Neural cell (in vitro differentiated cells): ENCODE measurements around the gene DCUN1D3. TPM values are rescaled to one million over a fixed set of nuclear protein-coding genes. Genes with fewer than 3 reads are reported as not detected.

Experiments used
- H2AFZ ChIP-seq: fragments of 200-600, 300-800 bp; sonication (generic), shearing (Covaris generic); 2 replicates; pipeline ENCODE4 v1.6.0; 2014; ENCODE audit warnings: low read depth, mild to moderate bottlenecking, antibody characterized with exemption, low read length, moderate library complexity
- H3F3A ChIP-seq: fragments of 200-600 bp; shearing (Covaris generic); 2 replicates; pipeline ENCODE4 v1.6.1; 2016; ENCODE audit warnings: mild to moderate bottlenecking, moderate library complexity, mixed read lengths, antibody characterized with exemption, low read length; ENCODE audit not compliant: insufficient read depth, poor library complexity, severe bottlenecking
- H3K27ac ChIP-seq: fragments of 200-600, 300-800 bp; sonication (generic), shearing (Covaris generic); 2 replicates; pipeline ENCODE4 v1.5.1; 2014; ENCODE audit warnings: mild to moderate bottlenecking, low read length, moderate library complexity
- H3K27me3 ChIP-seq: fragments of 300-800, 200-600 bp; sonication (generic), shearing (Covaris generic); 2 replicates; pipeline ENCODE4 v1.6.0; 2014; ENCODE audit warnings: mild to moderate bottlenecking, low read depth, low read length, moderate library complexity; ENCODE audit not compliant: insufficient read depth
- H3K36me3 ChIP-seq: fragments of 300-800, 200-600 bp; sonication (generic), shearing (Covaris generic); 2 replicates; pipeline ENCODE4 v1.5.1; 2014; ENCODE audit warnings: mild to moderate bottlenecking, antibody characterized with exemption, low read length, moderate library complexity; ENCODE audit not compliant: insufficient read depth
- H3K4me2 ChIP-seq: fragments of 300-800, 200-600 bp; sonication (generic), shearing (Covaris generic); 2 replicates; pipeline ENCODE4 v1.6.0; 2014; ENCODE audit warnings: mild to moderate bottlenecking, low read length
- H3K4me3 ChIP-seq: fragments of 300-800, 200-600 bp; sonication (generic), shearing (Covaris generic); 2 replicates; pipeline ENCODE4 v1.5.1; 2014; ENCODE audit warnings: mild to moderate bottlenecking, low read length, moderate library complexity
- H3K79me2 ChIP-seq: fragments of 200-600 bp; shearing (Covaris generic); replicated peaks from 2 replicates; pipeline ENCODE4 v1.6.0; 2014; ENCODE audit warnings: mild to moderate bottlenecking, low read length, moderate library complexity; ENCODE audit not compliant: insufficient read depth
- H3K9ac ChIP-seq: fragments of 300-800, 200-600 bp; sonication (generic), shearing (Covaris generic); 2 replicates; pipeline ENCODE4 v1.6.1; 2016; ENCODE audit warnings: mild to moderate bottlenecking, low read length, mixed read lengths
- H3K9me2 ChIP-seq: fragments of 200-600 bp; shearing (Covaris generic); 2 replicates; pipeline ENCODE4 v1.6.1; 2016; ENCODE audit warnings: mild to moderate bottlenecking, low read length, mixed read lengths; ENCODE audit not compliant: insufficient read depth
- H3K9me3 ChIP-seq: fragments of 200-600, 300-800 bp; sonication (generic), shearing (Covaris generic); 2 replicates; pipeline ENCODE4 v1.6.1; 2016; ENCODE audit warnings: mild to moderate bottlenecking, mixed run types, low read length, moderate library complexity, mixed read lengths
- H4K20me1 ChIP-seq: fragments of 200-600 bp; shearing (Covaris generic); 2 replicates; pipeline ENCODE4 v1.6.1; 2016; ENCODE audit warnings: mild to moderate bottlenecking, mixed run types; ENCODE audit not compliant: insufficient read depth
- CTCF ChIP-seq: fragments of 450-650 bp; IDR thresholded peaks from 2 replicates; pipeline ENCODE4 v1.5.1; 2014; ENCODE audit warnings: antibody characterized with exemption, mild to moderate bottlenecking, moderate library complexity; ENCODE audit not compliant: poor library complexity, severe bottlenecking
- EP300 ChIP-seq: fragments of 450-650 bp; conservative IDR thresholded peaks from 2 replicates; pipeline ENCODE4 v1.6.1; 2014; ENCODE audit warnings: antibody characterized with exemption, mild to moderate bottlenecking, moderate library complexity; ENCODE audit not compliant: poor library complexity, severe bottlenecking
- EZH2 ChIP-seq: fragments of 200-600, 300-800 bp; shearing (Covaris generic), sonication (generic); IDR thresholded peaks from 2 replicates; pipeline ENCODE4 v1.6.1; 2014; ENCODE audit warnings: antibody characterized with exemption, low read length, borderline replicate concordance, mild to moderate bottlenecking; ENCODE audit not compliant: insufficient read depth, poor library complexity, severe bottlenecking
- MXI1 ChIP-seq: fragments of 450-650 bp; conservative IDR thresholded peaks from 2 replicates; pipeline ENCODE4 v1.6.1; 2014; ENCODE audit warnings: antibody characterized with exemption, mild to moderate bottlenecking; ENCODE audit not compliant: poor library complexity, severe bottlenecking
- POLR2AphosphoS5 ChIP-seq: IDR thresholded peaks from 2 replicates; pipeline ENCODE4 v1.6.1; 2012
- RAD21 ChIP-seq: fragments of 450-650 bp; conservative IDR thresholded peaks from 2 replicates; pipeline ENCODE4 v1.6.1; 2014; ENCODE audit warnings: antibody characterized with exemption, mild to moderate bottlenecking, moderate library complexity
- REST ChIP-seq: IDR thresholded peaks from 2 replicates; pipeline ENCODE4 v1.6.1; 2012; ENCODE audit warnings: borderline replicate concordance
- SMC3 ChIP-seq: fragments of 450-650 bp; conservative IDR thresholded peaks from 2 replicates; pipeline ENCODE4 v1.6.1; 2014; ENCODE audit warnings: antibody characterized with exemption, mild to moderate bottlenecking, moderate library complexity; ENCODE audit not compliant: poor library complexity
- TAF1 ChIP-seq: IDR thresholded peaks from 2 replicates; pipeline ENCODE4 v1.6.1; 2012; ENCODE audit warnings: low read depth
- polyA plus RNA-seq: library from polyadenylated mRNA; depleted of rRNA; stranded (reverse); fragments of >200 nt; gene quantifications from 2 replicates; pipeline ENCODE4 v1.2.3, GENCODE V29; 2014

Gene DCUN1D3
- polyA plus RNA-seq, 1 donor from 2014 or later, result 9.2 TPM

DNA sequence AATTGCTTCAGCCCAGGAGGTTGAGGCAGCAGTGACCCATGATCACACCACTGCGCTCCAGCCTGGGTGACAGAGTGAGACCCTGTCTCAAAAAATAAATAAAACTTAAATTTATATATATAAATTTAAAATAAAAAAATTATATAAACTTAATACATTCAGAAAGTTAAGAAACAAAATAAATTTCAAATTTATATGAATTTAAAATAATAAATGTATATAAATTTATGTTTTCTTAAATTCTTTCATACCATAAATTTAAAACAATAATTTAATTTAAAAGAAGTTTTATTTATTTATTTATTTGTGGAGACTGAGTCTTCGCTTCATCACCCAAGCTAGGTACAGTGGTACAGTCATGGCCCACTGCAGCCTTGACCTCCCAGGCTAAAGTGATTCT is 20.6 kb upstream of the DCUN1D3 start:
- no peak for TF ChIP-seq EP300
- no peak for TF ChIP-seq TAF1
- TF ChIP-seq SMC3, result no peak
- no peak for TF ChIP-seq CTCF
- TF ChIP-seq EZH2, result no peak
- no peak for TF ChIP-seq POLR2AphosphoS5
- no peak for TF ChIP-seq RAD21
- TF ChIP-seq MXI1, result no peak
- TF ChIP-seq REST, result no peak
- Histone ChIP-seq H3K27me3 (no peaks in the 10 kb centered on the region), H4K20me1 (no peaks in the 10 kb centered on the region), H3K9me2 (no peaks in the 10 kb centered on the region), H3K4me2 (no peak overlapping the region), H2AFZ (no peak overlapping the region), H3K9me3 (no peaks in the 10 kb centered on the region), H3F3A (no peaks in the 10 kb centered on the region), H3K79me2 (no peaks in the 10 kb centered on the region), H3K36me3 (no peaks in the 10 kb centered on the region), H3K27ac (no peak overlapping the region), H3K4me3 (no peak overlapping the region), H3K9ac (no peak overlapping the region)

GRCh38 chr16:20920091-20920490 is 19.9 kb upstream of the DCUN1D3 start:
- H3K9me2 ChIP-seq, result no peaks in the 10 kb centered on the region
- no peak overlapping the region for H3K4me3 ChIP-seq
- no peaks in the 10 kb centered on the region for H3K79me2 ChIP-seq
- H2AFZ ChIP-seq, result no peak overlapping the region
- no peak for TF ChIP-seq MXI1
- no peak for TF ChIP-seq TAF1
- no peak for TF ChIP-seq EP300
- no peak for TF ChIP-seq SMC3
- TF ChIP-seq POLR2AphosphoS5, result no peak
- no peak for TF ChIP-seq REST
- no peak for TF ChIP-seq RAD21
- no peak overlapping the region for H3K27ac ChIP-seq
- H3K27me3 ChIP-seq, result no peaks in the 10 kb centered on the region
- no peak overlapping the region for H3K4me2 ChIP-seq
- H3F3A ChIP-seq, result no peaks in the 10 kb centered on the region
- H3K9ac ChIP-seq, result no peak overlapping the region
- no peaks in the 10 kb centered on the region for H3K36me3 ChIP-seq
- no peaks in the 10 kb centered on the region for H3K9me3 ChIP-seq
- no peaks in the 10 kb centered on the region for H4K20me1 ChIP-seq
